ENCODE data around the gene CUEDC2. TPM values are rescaled to one million over a fixed set of nuclear protein-coding genes. Genes with fewer than 3 reads are reported as not detected.

CUEDC2 gene
- total RNA-seq, 1 experiment from 2014 or later = 38.1 TPM

GRCh38 chr10:102425444-102425843 lies 6.9 kb downstream of the CUEDC2 start:
- CTCF ChIA-PET = no interaction called here
- Mint-ChIP-seq H3K36me3 (ENCODE audit: insufficient read depth, unreplicated experiment) (peaks cover 33% of the 10 kb centered on the region), H3K27me3 (ENCODE audit: unreplicated experiment) (no peaks in the 10 kb centered on the region), H3K27ac (ENCODE audit: unreplicated experiment) (no peak overlapping the region), H3K4me3 (ENCODE audit: low read depth, unreplicated experiment) (no peak overlapping the region), H3K9me3 (ENCODE audit: low read depth, unreplicated experiment) (no peaks in the 10 kb centered on the region), H3K4me1 (ENCODE audit: low read depth, unreplicated experiment) (peaks cover 17% of the 10 kb centered on the region)
- TF ChIP-seq, protein P1, sequence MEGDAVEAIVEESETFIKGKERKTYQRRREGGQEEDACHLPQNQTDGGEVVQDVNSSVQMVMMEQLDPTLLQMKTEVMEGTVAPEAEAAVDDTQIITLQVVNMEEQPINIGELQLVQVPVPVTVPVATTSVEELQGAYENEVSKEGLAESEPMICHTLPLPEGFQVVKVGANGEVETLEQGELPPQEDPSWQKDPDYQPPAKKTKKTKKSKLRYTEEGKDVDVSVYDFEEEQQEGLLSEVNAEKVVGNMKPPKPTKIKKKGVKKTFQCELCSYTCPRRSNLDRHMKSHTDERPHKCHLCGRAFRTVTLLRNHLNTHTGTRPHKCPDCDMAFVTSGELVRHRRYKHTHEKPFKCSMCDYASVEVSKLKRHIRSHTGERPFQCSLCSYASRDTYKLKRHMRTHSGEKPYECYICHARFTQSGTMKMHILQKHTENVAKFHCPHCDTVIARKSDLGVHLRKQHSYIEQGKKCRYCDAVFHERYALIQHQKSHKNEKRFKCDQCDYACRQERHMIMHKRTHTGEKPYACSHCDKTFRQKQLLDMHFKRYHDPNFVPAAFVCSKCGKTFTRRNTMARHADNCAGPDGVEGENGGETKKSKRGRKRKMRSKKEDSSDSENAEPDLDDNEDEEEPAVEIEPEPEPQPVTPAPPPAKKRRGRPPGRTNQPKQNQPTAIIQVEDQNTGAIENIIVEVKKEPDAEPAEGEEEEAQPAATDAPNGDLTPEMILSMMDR (IDR thresholded peaks at IDR 0.05; ENCODE audit: unreplicated experiment) = no peak
- intact Hi-C loops (cut with micrococcal nuclease; ENCODE audit: unreplicated experiment) = no loop called here
- no TSS peak for BruUV-seq (replicated peaks)
- DNase-seq = no peak

DNA sequence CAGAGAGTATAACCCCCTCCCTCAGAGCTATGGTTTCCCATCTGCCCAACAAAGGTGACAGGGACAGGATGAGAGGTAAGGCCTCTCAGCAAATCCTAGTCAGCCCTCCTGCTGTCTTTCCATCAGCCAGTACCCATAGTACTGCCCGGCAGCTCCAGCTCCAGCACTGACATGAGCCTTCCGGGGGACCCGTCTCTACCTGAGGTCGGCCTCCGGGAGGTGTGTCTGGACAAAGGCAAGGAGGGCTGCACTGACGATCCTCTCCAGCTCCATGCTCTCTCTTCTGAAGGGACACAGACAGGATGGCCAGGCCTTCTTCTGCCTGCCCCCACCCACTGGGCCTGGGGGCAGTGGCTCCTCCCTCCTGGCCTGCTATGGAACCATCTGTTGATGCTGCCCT lies 7.5 kb downstream of the CUEDC2 start:
- BruUV-seq (replicated peaks) = no TSS peak
- Mint-ChIP-seq H3K36me3 (ENCODE audit: insufficient read depth, unreplicated experiment) (peaks cover 38% of the 10 kb centered on the region), H3K27me3 (ENCODE audit: unreplicated experiment) (no peaks in the 10 kb centered on the region), H3K4me1 (ENCODE audit: low read depth, unreplicated experiment) (peaks cover 17% of the 10 kb centered on the region), H3K27ac (ENCODE audit: unreplicated experiment) (no peak overlapping the region), H3K9me3 (ENCODE audit: low read depth, unreplicated experiment) (no peaks in the 10 kb centered on the region), H3K4me3 (ENCODE audit: low read depth, unreplicated experiment) (no peak overlapping the region)
- intact Hi-C loops (cut with micrococcal nuclease; ENCODE audit: unreplicated experiment) = no loop called here
- TF ChIP-seq, protein P1 (IDR thresholded peaks at IDR 0.05; ENCODE audit: unreplicated experiment) = no peak
- DNase-seq = no peak
- CTCF ChIA-PET = no interaction called here

DNA sequence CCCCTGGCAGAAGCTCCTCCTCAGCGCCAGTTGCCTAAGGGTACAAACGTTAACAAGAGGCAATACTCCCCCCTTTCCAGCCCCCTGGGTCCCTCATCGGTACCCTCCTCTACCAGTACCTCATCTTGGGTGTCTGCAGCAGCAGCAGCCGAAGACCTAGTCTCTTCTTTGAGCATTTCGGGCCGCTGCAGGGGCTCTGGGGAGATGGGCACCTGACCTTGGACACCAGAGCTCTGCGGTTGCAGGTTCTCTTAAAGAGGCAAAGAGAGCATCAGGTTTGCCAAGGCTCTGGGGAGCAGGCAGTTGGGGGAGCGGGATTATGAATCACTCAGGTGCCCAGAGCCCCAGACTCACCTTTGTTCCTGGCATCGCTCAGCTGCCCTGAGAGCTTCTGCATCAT lies 8.2 kb downstream of the CUEDC2 start:
- BruUV-seq (replicated peaks) = no TSS peak
- intact Hi-C loops (cut with micrococcal nuclease; ENCODE audit: unreplicated experiment) = no loop called here
- Mint-ChIP-seq H3K27me3 (ENCODE audit: unreplicated experiment) (no peaks in the 10 kb centered on the region), H3K9me3 (ENCODE audit: low read depth, unreplicated experiment) (no peaks in the 10 kb centered on the region), H3K27ac (ENCODE audit: unreplicated experiment) (no peak overlapping the region), H3K4me3 (ENCODE audit: low read depth, unreplicated experiment) (no peak overlapping the region), H3K36me3 (ENCODE audit: insufficient read depth, unreplicated experiment) (peaks cover 46% of the 10 kb centered on the region), H3K4me1 (ENCODE audit: low read depth, unreplicated experiment) (peaks cover 17% of the 10 kb centered on the region)
- no peak for DNase-seq
- TF ChIP-seq, protein P1 (IDR thresholded peaks at IDR 0.05; ENCODE audit: unreplicated experiment) = no peak
- CTCF ChIA-PET = interaction anchor here (1.6 kb wide), 1 partner anchor 11 kb away, joined by 4 read pairs; no protein-coding TSS in a partner anchor

DNA sequence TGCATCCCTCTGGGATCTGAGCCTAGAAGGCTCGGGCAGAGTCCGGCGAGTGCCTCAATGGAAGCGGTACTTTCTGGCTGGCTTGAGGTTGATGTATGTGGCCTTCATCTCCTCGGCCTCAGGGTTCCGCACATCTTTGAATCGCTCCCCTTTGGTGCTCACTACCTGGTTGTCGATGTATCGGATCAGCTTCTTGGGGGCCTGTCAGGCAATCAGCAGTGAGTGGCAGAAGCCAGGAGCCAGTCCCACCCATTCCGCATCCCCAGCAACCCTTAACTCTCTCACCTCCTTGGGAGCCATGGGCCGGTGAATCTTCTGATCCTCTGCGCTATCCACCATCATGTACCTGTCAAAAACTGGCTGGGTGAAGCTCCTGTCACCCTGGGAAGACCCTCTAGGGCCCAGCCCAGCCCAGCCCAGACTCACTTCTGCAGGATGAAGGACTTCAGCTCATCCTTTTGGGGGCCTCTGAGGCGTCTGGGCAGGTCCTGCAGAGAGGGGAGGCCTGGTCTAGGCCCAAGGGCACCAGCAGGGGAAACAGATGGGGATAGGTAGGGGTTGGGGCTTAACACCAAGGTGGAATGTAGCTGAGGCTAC lies 8.9 kb downstream of the CUEDC2 start:
- BruUV-seq (replicated peaks) = TSS peak; percentile 14
- peaks cover 5% of the 10 kb centered on the region for H3K27me3 Mint-ChIP-seq (ENCODE audit: unreplicated experiment)
- H3K9me3 Mint-ChIP-seq (ENCODE audit: low read depth, unreplicated experiment) = no peaks in the 10 kb centered on the region
- no peak overlapping the region for H3K4me3 Mint-ChIP-seq (ENCODE audit: low read depth, unreplicated experiment)
- CTCF ChIA-PET = interaction anchor here (0.7 to 3.1 kb wide), 5 partner anchors 11 to 193 kb away, joined by 4 to 18 read pairs (median 6); partner anchors contain the start of gene NFKB2
- intact Hi-C loops (cut with micrococcal nuclease; ENCODE audit: unreplicated experiment) = no loop called here
- H3K36me3 Mint-ChIP-seq (ENCODE audit: insufficient read depth, unreplicated experiment) = peaks cover 48% of the 10 kb centered on the region
- DNase-seq = no peak
- TF ChIP-seq, protein P1 (IDR thresholded peaks at IDR 0.05; ENCODE audit: unreplicated experiment) = no peak
- peaks cover 17% of the 10 kb centered on the region for H3K4me1 Mint-ChIP-seq (ENCODE audit: low read depth, unreplicated experiment)
- no peak overlapping the region for H3K27ac Mint-ChIP-seq (ENCODE audit: unreplicated experiment)

Measured in Calu3 (cell line).